CD4-positive, alpha-beta T cell treated with Interleukin-4 for 4 hours (primary cell): ENCODE results near the gene ZP1.
"Not testable (repeated sequence)": the region's sequence is repeated elsewhere in the genome, so short reads cannot be mapped to it uniquely, and the experiment has no call there.

ENCODE experiments used
- DNase-seq: peaks from one replicate; pipeline ENCODE4 v3.0.0-alpha.2; 2020

The ZP1 gene

DNA sequence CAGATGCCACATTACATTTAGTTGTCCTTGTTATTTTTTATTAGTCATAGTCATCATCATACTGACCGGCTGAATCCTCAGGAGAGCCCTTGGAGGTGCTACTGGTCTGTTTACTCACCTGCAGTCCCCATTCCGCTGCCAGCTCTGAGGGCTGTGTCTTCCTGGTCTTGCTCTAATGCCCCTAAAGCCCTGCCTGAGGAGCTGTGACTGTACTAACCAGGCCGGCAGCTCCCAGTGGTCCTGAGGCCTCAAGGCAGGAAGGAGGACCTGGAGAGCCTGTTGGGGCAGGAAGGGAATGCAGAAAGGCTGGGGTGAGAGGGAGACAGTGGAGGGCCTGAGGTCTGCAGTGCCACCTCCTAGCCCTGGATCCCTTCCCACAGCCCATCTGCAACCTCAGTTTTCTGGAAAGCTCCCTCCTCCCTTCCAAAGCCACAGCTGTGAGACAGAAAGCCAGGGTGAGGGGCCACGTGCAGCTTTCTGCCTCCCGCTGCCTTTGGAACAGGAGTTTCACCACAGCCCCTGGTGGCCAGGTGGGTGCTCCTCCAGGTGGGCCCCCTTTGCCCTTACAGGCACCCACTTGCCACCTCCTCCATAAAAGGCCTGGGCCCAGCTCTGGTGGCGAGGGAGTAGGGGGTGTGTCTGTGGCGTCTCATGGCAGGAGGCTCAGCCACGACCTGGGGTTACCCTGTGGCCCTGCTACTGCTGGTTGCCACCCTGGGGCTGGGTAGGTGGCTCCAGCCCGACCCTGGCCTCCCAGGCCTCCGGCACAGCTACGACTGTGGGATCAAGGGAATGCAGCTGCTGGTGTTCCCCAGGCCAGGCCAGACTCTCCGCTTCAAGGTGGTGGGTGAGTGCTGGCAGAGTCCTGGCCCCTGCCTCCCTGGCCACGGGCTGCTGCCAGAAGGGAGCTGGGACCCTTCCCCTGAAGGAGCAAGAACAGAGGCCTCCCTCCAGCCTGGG lies at the start of gene ZP1:
TSS of gene ZP1 (plus strand) at position 632 of the 960 bp plus-strand sequence. CDS start at position 652, 20 bp downstream.
- no peak for DNase-seq

GRCh38 chr11:60818057-60818456 lies 49.3 kb upstream of the ZP1 start:
- no peak for DNase-seq

- DNase-seq, result no peak
Observed at GRCh38 chr11:60821827-60822599, 45.3 kb upstream of the ZP1 start.

- not testable (repeated sequence) for DNase-seq
Observed at GRCh38 chr11:60823745-60824306, 43.5 kb upstream of the ZP1 start.

GRCh38 chr11:60825118-60825517 lies 42.2 kb upstream of the ZP1 start:
- no peak for DNase-seq

DNA sequence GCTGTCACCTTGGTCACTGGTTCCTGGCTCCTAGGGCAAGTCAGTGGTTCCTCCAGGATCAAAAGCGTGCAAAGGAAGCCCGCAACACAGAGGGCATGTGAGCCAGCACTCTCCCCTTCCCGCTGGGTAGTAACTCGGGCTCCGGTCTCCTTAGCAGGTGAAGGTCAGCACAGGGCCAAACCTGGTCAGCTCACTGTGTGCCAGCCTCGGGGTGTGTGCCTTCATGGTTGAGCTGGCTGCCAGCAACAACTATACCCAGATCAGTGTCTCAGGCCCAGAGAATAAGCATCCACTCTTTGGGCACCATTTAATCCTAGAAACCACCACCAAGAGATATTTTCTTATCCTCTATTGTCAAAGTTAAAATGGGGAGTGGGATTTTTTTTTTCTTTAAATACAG lies 41.6 kb upstream of the ZP1 start:
- DNase-seq, result no peak

DNA sequence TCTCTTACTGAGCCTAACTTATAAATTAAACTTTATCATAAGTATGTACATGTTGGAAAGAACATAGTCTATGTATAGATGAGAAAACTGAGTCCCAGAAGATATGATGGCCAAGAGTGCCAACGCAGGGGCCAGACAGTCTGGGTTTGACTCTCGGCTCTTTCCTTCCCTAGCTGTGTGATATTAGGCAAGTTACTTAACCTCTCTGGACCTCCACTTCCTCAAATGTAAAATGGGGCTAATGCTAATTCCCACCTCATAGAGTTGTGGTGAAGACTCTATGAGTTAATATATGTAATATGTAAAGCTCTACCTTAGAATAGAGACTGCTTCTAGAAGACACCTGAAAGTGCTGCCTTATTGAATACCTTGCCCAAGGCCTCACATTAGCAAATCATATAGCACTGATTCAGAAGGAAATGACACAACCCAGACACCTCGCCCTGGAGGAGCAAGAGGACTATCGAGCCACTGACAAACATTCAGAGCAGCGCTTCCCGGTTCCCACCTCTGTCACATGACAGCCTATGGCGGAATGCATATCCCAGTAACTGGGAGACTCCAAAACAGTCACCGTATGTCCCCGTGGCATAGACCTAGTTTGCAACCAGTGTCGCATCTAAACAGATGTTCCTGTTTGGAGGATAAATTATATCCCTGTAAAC lies 36.7 kb upstream of the ZP1 start:
- DNase-seq, result no peak

DNA sequence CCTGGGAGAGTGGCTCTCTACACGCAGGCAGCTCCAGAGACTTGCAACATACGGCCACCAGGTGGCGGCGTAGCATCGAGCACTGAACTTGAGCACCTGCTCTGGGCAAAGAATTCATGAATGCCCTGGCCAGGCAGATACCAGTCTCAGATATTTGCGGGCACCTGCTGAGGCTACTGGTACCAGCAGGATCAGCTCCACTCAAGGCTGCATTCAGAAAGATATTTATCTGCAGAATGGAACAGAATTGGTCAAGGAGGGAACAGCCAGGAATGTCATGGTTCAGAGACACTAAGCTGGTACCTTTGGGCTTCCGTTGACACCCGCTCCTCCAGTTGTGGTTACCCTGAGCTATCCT lies 36.2 kb upstream of the ZP1 start:
- peak; percentile 73 for DNase-seq

GRCh38 chr11:60831501-60832079 lies 35.8 kb upstream of the ZP1 start:
- no peak for DNase-seq

- no peak for DNase-seq
Observed at GRCh38 chr11:60834742-60835533, 32.4 kb upstream of the ZP1 start.

GRCh38 chr11:60835534-60835846 lies 31.9 kb upstream of the ZP1 start:
- no peak for DNase-seq

GRCh38 chr11:60836866-60837515 lies 30.4 kb upstream of the ZP1 start:
- no peak for DNase-seq

GRCh38 chr11:60838132-60838531 lies 29.2 kb upstream of the ZP1 start:
- DNase-seq, result no peak

GRCh38 chr11:60840470-60841430 lies 26.6 kb upstream of the ZP1 start:
- DNase-seq, result no peak

DNA sequence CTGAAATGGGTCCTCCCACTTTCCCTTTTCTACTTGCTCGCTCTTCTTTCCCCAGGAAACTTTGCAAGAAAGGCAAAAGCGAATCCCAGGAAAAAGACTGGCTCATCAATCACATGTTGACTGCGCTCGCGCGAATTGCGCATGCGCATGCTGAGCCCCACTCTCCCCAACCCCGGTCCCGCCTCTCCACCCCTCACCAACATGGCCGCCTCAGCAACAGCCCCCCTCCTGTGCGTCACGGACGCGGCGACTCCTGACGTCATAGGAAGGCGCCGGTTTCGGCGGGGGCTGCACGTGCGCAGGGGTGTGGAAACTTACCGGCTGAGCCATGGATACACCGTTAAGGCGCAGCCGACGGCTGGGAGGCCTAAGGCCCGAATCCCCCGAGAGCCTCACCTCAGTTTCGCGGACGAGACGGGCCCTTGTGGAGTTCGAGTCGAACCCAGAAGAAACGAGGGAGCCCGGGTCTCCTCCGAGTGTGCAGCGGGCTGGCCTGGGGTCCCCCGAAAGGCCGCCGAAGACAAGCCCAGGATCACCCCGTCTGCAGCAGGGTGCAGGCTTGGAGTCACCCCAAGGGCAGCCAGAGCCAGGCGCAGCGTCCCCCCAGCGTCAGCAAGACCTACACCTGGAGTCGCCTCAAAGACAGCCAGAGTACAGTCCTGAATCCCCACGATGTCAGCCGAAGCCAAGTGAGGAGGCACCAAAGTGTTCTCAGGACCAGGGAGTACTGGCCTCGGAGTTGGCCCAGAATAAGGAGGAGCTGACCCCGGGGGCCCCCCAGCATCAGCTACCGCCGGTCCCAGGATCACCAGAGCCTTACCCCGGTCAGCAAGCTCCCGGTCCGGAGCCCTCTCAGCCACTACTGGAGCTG lies 25.3 kb upstream of the ZP1 start, which contains the start of gene CCDC86:
TSS of gene CCDC86 (plus strand) at position 317 of the 871 bp plus-strand sequence. CDS start at position 329, 12 bp downstream.
- peak; percentile 96 for DNase-seq

GRCh38 chr11:60842668-60843600 lies 24.4 kb upstream of the ZP1 start:
- no peak for DNase-seq

- no peak for DNase-seq
Observed at GRCh38 chr11:60844045-60844869, 23.1 kb upstream of the ZP1 start.
